WERI-Rb-1 (cell line): ENCODE measurements around the gene FAM149B1.

Experiments
- DNase-seq: peaks from one replicate; pipeline ENCODE4 v3.0.0-alpha.2; 2020
- H3K27ac ChIP-seq: fragments of 250-450 bp; sonication (Bioruptor Pico); 2 replicates; pipeline ENCODE4 v1.5.1; 2020; ENCODE audit warnings: mild to moderate bottlenecking, moderate library complexity
- H3K27me3 ChIP-seq: fragments of 250-450 bp; sonication (Bioruptor Pico); 2 replicates; pipeline ENCODE4 v1.5.1; 2021; ENCODE audit warnings: mild to moderate bottlenecking, low read depth, moderate library complexity; ENCODE audit not compliant: insufficient read depth, severe bottlenecking
- H3K36me3 ChIP-seq: fragments of 250-450 bp; sonication (Bioruptor Pico); 2 replicates; pipeline ENCODE4 v1.5.1; 2020; ENCODE audit warnings: mild to moderate bottlenecking, moderate library complexity
- H3K4me3 ChIP-seq: 2 replicates; pipeline ENCODE4 v1.5.1; 2011; ENCODE audit warnings: low read depth, mild to moderate bottlenecking, control low read depth, low read length
- H3K9me3 ChIP-seq: fragments of 250-450 bp; sonication (Bioruptor Pico); 2 replicates; pipeline ENCODE4 v1.5.1; 2021; ENCODE audit warnings: mild to moderate bottlenecking, moderate library complexity; ENCODE audit not compliant: severe bottlenecking
- TF ChIP-seq, protein P1 (sequence below): IDR thresholded peaks from 2 replicates; pipeline ENCODE4 v1.5.1; 2011; ENCODE audit warnings: low read depth, mild to moderate bottlenecking, control low read depth, inconsistent platforms, low read length

The FAM149B1 gene

DNA sequence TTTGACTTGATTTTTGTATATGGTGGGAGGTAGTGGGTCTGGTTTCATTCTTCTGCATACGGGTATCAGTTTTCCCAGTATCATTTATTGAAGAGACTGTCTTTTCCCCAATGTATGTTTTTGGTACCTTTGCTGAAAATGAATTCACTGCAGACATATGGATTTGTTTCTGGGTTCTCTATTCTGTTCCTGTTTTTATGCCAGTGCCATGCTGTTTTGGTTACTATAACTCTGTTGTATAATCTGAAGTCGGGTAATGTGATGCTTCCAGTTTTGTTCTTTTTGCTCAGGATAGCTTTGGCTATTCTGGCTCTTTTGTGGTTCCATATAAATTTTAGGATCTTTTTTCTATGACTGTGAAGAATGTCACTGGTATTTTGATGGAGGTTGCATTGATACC, 947 bp upstream of the FAM149B1 start:
- DNase-seq: no peak
- Histone ChIP-seq H3K27me3 (no peaks in the 10 kb centered on the region), H3K36me3 (peaks cover 38% of the 10 kb centered on the region), H3K9me3 (no peaks in the 10 kb centered on the region), H3K4me3 (peak overlapping the region; percentile 82), H3K27ac (no peak overlapping the region)
- TF ChIP-seq, protein P1, sequence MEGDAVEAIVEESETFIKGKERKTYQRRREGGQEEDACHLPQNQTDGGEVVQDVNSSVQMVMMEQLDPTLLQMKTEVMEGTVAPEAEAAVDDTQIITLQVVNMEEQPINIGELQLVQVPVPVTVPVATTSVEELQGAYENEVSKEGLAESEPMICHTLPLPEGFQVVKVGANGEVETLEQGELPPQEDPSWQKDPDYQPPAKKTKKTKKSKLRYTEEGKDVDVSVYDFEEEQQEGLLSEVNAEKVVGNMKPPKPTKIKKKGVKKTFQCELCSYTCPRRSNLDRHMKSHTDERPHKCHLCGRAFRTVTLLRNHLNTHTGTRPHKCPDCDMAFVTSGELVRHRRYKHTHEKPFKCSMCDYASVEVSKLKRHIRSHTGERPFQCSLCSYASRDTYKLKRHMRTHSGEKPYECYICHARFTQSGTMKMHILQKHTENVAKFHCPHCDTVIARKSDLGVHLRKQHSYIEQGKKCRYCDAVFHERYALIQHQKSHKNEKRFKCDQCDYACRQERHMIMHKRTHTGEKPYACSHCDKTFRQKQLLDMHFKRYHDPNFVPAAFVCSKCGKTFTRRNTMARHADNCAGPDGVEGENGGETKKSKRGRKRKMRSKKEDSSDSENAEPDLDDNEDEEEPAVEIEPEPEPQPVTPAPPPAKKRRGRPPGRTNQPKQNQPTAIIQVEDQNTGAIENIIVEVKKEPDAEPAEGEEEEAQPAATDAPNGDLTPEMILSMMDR: no peak

DNA sequence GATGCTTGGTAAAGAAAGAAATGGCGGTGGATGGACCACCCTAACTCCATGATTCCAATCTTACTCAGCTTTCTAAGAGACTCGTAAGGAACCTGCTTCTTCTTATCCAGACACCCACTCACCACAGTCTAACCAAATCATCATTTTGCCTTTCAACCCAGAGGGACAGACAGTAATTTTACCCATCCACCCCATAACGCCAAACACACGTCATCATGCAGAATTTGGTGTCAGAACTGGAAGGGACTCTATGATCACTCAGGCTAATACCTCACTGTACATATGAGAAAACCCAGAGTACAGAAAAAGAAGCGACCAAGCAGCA, 499 bp upstream of the FAM149B1 start:
- Histone ChIP-seq H3K36me3 (peaks cover 33% of the 10 kb centered on the region), H3K27ac (peak overlapping the region; percentile 83), H3K27me3 (no peaks in the 10 kb centered on the region), H3K9me3 (no peaks in the 10 kb centered on the region), H3K4me3 (peak overlapping the region; percentile 82)
- no peak for DNase-seq
- TF ChIP-seq, protein P1: no peak

DNA sequence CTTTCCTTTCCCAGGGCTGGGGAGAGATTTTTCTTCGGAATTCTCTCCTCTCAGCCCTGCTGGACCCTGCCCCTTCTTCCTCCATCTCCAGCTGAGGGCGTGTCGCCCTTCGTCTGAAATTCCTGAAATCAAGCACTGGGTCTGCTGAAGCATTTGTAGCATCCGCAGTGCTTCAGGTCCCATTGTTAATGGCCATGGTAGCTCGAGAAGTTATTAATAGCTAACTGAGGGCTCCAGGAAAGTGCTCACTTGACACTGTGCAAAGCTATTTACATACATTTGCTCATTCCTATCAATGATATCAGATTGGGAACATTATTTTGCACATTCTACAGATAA, 515 bp downstream of the FAM149B1 start:
- DNase-seq: no peak
- TF ChIP-seq, protein P1: no peak
- H3K9me3 ChIP-seq: no peaks in the 10 kb centered on the region

DNA sequence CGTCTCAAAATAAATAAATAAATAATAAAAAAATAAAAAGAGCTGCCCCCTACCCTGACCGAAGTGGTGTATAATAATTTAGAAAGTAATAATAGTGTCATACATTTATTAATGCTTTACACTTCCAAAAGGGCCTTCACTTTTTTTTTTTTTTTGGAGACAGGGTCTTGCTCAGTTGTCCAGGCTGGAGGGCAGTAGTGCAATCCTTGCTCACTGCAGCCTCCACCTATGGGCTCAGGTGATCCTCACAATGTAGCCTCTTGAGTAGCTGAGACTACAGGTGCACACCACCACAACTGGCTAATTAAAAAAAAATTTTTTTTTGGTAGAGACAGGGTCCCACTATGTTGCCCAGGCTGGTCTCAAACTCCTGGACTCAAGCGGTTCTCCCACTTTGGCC, 1.4 kb downstream of the FAM149B1 start:
- no peak for DNase-seq
- Histone ChIP-seq H3K9me3 (no peaks in the 10 kb centered on the region), H3K27me3 (no peaks in the 10 kb centered on the region), H3K27ac (no peak overlapping the region), H3K36me3 (peaks cover 17% of the 10 kb centered on the region), H3K4me3 (no peak overlapping the region)
- TF ChIP-seq, protein P1: no peak

More for the DNA sequence above, 515 bp downstream of the FAM149B1 start:
- no peaks in the 10 kb centered on the region for H3K27me3 ChIP-seq
- H3K4me3 ChIP-seq: peak overlapping the region; percentile 82
- H3K27ac ChIP-seq: peak overlapping the region; percentile 83
- peaks cover 23% of the 10 kb centered on the region for H3K36me3 ChIP-seq

DNA sequence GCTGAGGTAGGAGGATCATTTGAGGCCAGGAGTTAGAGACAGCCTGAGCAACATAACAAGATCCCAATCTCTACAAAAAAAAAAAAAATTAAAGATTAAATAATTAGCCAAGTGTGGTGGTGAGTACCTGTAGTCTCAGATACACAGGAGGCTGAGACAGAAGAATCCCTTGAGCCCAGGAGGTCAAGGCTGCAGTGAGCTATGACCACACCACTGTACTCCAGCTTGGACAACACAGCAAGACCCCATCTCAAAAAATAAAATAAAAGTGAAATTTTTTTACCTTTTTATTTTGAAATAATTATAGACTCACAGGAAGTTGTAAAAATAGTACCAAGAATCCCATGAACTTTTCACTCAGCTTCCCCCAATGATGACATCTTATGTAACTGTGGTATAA, 4.9 kb downstream of the FAM149B1 start:
- H3K9me3 ChIP-seq: no peaks in the 10 kb centered on the region
- TF ChIP-seq, protein P1: no peak
- H3K4me3 ChIP-seq: no peak overlapping the region
- H3K36me3 ChIP-seq: 0 out of 2 replicates have a peak, but pooled peaks cover under 1% of the 10 kb centered on the region
- DNase-seq: no peak
- H3K27ac ChIP-seq: no peak overlapping the region
- H3K27me3 ChIP-seq: no peaks in the 10 kb centered on the region

DNA sequence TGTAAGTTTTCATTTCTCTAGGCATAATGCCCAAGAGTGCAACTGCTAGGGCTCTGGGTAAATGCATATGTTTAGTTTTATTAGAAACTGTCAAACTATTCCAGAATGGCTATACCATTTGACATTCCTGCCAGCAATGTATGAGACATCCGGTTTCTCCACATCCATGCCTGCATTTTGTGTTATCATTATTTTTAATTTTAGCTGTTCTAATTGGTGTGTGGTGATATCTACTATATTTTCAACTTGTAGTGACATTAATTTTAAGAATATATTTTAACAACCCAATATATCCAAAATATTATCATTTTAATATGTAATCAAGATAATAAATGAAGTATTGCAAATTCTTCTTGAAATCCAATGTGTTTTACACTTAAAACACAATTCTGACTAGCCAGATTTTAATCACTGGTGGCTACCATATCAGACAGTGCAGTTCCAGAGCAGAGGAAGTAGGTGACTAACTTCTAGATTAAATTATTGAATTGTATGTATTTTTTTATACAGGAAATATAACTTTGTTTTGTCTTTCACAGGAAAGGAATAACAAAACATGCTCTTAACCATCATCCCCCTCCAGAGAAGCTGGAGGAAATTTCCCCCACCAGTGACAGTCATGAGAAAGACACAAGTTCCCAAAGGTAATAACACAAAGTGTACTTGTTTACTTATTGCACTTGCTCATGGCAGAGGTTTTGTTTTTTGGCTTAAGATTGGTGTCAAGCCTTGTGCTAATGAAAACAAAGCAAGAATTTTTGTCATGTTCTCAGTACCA, 6.4 kb downstream of the FAM149B1 start:
- no peaks in the 10 kb centered on the region for H3K27me3 ChIP-seq
- H3K4me3 ChIP-seq: no peak overlapping the region
- DNase-seq: no peak
- 0 out of 2 replicates have a peak, but pooled peaks cover 2% of the 10 kb centered on the region for H3K36me3 ChIP-seq
- TF ChIP-seq, protein P1: no peak
- no peak overlapping the region for H3K27ac ChIP-seq
- no peaks in the 10 kb centered on the region for H3K9me3 ChIP-seq
